NCI-H82 (cell line): ENCODE data around the gene KRT82.
"Not testable (repeated sequence)": the region's sequence is repeated elsewhere in the genome, so short reads cannot be mapped to it uniquely, and the experiment has no call there.

ENCODE experiments used
- DNase-seq: peaks from one replicate; lab custom pipeline; 2025; lab: John Stamatoyannopoulos, UW

Gene KRT82

GRCh38 chr12:52405922-52406385 is at the start of gene KRT82:
KRT82 (minus strand) TSS chr12:52406335; CDS start chr12:52406277, 58 bp downstream.
- no peak for DNase-seq

GRCh38 chr12:52455821-52456220 is 49.7 kb upstream of the KRT82 start:
- DNase-seq: no peak

DNA sequence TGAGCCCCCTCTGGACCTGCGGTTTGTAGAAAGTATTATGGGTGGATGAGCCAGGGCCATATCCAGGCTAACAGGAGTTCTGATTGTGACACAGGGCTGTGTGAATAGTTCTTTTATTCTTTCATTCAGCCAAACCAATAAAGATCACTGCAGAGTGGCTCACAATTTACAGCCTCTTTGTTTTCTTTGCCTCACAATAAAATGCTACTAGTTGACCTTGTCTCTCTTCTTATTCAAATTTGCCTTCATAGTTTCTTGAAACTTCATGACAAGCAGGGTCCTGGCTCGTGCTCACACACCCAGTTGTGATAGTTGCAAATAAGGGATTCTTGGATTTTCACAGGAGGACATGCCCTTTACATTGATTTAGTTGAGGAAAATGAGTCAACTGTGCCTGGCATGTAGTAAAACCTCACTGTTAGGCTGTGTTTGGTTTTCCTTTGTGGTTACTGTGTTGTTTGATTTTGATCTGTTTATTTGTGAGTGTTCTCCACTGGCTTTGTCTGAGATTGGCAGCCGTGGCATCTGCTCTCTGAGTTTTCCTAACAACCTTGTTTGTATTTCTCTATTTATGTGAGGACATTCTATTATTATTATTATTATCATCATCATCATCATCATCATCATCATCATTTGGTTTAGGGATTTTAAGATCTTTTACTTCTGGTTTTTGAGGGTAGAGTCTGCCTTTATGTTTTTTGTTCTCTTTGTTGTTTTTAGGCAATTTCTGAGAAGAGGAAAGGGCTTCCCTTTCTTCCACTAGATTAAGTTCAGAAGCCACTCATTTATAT is 48.5 kb upstream of the KRT82 start:
- DNase-seq: no peak

DNA sequence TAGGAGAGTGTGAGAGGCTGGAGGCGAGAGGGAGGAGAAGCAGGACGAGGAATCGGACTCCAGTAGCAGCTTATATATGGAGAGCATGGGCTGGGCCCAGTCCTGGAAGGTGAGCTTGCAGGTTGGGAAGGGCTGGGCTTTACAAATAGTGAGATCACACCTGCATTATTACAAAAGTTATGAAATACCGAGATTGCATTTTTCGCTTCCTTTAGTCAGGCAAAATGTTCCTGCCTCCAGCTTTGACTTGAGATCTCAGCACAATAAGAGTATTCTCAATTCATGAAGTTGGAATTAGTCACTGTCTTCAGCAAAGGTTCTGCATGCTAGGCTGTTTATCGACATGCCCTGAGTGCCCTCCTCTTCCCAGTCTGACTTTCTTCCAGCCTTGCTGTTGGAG is 46.0 kb upstream of the KRT82 start, which contains the start of gene KRT6B:
Gene KRT6B, minus strand, starts transcription at position 46 of the 400 bp plus-strand sequence. CDS start 68 bp downstream, outside the sequence.
- no peak for DNase-seq

DNA sequence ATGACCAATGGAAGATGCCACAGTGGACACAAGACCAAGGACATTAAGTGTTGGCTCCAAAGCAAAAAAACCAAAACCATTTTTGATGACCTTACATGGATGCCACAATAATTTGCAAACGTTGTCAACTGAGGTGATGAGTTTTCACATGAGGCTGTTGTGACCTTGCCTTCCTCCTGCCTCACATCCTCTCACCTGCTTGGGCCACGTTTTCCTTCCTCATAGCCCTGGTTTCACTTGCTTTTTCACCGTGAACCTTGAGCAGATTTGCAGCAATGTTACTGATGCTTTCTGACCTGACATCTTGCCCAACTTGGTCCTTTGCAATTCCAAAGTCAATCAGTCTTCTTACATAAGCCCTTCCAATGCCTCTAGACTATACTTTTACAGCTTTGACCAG is 42.1 kb upstream of the KRT82 start:
- no peak for DNase-seq

DNA sequence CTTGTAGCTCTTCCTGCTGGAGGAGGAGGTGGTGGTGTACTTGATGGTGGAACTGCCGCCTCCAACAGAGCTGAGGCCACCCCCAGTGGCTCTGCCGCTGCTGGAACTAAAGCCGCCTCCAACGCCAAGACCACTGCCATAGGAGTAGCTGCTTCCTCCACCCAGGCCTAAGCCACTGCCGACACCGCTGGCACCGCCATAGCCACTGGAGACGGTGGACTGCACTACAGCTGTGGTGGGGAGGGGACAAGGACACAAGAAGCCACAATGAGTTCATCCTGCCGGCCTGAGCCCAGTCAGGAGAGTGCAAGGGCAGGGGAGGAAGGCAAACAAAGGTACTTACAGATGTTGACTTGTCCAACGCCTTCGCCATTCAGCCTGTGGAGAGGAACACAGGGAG is 41.1 kb upstream of the KRT82 start:
- DNase-seq: not testable (repeated sequence)

DNA sequence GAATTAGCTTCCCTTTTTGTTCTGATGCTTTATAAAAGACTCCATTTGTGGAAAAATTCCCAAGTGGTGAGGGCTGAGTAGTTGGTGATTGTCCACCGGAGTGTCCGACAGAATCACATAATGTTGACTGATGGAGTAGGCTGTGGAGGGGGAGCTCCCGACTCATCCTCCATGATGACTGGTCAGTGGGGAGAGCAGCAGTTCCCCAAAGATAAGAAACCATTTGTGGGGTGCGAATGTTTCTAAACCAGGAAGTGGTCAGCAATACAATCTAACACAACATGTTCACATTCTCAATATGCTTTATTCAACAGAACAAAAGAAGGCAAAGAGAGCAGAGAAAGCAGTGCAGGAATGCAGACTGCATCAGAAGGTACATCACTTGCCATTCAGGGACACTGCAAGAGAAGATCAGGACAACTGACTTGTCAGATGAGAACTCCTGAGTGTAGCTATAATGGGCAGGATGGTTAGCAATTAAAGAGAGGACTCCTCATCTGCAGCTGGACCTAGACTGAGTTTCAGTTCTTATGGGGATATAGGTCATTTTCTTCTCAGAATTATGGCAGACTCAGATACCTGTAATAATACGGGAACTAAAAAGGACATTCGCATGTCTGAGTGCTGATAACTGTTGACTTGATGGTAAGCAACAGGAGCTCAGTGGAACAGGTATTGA is 40.4 kb upstream of the KRT82 start:
- DNase-seq: no peak

DNA sequence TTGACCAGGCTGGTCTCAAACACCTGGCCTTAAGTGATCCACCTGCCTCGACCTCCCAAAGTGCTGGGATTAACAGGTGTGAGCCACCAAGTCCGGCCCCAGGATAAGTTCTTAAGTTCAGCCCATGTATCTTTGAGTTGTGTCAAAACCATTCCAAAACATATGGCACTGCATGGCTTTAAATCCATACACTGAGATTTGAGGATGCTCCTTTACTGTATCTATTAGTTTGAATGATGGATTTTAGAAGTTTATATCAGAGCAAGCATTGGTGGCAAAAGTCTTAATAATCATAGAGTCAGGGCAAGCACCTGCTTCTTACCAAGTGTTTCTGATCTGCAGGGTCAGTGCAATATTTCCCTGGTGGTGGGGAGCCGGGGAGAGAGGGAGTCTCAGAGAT is 39.7 kb upstream of the KRT82 start:
- DNase-seq: no peak

DNA sequence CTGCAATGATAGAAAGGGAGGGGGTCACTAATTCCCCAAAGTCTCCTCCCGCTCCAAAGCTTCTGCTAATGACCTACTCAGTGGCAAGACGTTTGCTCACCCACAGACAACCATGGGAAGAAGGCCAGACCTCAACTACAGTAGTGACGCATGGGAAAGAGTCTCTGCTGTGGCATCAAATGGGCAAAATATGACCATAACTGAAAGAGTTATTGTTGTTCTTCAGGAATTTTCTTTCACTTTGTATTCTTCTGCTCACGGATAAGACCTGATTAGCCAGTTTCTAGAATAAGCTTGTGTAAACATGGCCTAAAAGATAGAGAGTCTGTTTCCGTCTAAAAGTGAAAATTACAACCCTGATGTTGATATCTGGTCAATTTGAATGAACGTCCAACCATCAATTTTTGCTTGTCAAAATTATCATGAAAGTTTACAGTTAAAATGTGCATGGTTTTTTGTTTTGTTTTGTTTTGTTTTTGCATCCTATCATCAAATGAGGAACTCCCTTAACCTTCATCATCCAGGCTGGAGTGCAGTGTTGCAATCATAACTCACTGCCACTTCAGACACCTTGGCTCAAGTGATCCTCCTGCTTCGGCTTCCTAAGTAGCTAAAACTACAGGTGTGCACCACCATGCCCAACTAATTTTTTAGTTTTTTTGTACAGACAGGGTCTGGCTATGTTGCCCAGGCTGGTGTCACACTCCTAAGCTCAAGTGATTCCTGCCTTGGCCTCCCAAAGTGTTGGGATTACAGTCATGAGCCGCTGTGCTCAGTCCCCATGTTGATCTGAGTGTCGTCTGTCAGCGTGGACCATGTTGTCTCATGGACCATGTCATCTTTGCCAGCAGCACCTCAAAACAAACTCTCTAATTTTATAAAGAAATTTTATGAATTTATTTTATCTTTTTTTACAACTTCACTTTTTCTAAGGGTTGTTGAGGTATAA is 38.8 kb upstream of the KRT82 start:
- DNase-seq: no peak

DNA sequence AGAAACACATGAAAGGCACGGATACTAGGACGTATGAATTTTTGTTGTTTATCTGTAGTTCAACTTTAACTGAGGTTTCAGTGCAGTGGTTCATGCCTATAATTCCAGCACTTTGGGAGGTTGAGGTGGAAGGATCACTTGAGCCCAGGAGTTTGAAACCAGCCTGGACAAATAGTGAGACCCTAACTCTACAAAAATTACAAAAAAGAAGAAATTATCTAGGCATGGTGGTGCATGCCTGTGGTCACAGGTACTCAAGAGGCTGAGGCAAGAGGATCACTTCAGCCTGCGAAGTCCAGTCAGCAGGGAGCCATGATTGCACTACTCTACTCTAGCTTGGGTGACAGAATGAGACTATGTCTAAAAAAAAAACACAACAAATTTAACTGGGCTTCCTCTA is 37.8 kb upstream of the KRT82 start:
- DNase-seq: no peak

DNA sequence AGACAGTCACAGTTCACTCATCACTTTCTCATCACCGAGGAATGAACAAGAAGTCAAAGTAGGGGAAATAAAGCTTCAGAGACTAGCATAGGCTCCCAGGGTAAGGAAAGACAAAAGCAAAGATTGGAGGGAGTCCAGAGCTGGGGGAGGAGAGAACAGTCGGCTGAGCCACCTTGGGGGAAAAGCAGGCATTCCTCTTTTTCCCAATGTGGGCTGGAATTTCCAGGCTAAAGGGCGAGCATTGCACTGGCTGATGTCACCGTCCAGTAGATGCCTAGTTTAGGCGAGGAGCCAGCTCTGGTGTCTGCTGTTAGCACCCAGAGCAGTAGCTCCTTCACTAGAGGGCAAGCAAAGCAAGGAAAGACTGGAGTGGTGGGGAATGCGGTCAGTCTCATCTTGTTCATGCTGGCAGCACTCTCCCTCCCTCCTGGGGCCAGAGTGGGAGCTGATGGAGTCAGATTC is 36.5 kb upstream of the KRT82 start:
- DNase-seq: no peak

- no peak for DNase-seq
Measured at GRCh38 chr12:52441320-52441911, 35.3 kb upstream of the KRT82 start.

DNA sequence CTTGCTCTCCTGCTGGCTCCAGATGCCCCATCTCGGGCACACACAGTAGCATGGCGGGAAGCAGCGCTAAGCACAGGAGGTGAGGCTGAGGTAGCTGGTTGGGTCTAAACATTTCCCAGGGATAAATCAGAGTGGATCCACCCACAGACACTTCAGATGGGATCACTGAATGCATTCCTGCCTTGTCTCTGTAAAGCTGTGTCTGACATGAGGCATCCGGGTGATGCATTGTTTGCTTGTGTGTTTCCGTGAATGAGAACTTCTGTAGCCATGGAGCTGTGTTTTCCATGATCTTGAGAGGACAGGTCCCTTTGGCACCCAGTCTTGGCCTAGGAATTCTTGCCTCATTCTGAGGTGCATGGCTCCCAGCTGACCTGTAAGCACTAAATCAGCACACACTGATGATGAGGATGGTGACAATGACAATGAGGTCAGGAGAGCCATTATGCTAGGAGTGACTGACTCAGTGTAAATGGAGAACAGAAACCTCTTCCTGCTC is 34.7 kb upstream of the KRT82 start:
- no peak for DNase-seq

DNA sequence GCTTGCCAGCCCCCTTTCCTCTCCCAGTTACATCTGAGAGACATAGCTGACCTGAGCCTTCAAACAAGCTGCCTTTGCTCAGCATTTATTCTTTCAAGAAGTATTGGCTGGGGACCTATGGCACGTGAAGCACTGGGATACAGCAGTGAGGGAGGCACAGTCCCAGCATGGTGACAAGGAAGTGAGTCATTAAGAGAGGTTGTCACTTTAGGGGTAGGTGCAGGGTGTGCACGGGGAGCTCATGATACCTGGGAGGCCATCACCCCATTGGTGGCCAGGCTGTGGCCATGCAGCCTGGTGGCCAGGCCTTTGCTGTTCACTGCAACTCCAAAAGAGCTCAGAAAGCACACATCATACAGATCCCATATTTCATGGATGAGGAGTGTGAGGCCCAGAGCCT is 33.7 kb upstream of the KRT82 start:
- no peak for DNase-seq

DNA sequence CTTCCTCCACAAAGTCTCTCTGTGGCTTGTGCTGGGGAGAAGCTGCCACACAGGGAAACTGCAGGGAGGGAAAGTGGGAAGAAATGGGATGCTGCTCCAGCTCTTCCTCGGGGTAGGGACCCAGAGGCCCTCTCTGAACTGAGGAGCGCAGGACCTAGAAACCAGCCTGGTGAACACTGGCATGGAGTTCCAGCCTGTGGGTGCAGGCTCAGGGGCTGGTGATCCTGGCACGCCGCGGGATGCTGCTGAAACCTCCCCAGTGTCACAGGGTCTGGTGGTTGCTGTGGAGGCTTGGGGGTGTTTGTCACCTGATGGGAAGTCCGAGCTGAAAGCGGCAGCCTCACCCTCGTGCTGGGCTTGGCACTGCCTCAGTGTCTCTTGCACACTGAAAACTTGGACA is 33.3 kb upstream of the KRT82 start:
- no peak for DNase-seq

DNA sequence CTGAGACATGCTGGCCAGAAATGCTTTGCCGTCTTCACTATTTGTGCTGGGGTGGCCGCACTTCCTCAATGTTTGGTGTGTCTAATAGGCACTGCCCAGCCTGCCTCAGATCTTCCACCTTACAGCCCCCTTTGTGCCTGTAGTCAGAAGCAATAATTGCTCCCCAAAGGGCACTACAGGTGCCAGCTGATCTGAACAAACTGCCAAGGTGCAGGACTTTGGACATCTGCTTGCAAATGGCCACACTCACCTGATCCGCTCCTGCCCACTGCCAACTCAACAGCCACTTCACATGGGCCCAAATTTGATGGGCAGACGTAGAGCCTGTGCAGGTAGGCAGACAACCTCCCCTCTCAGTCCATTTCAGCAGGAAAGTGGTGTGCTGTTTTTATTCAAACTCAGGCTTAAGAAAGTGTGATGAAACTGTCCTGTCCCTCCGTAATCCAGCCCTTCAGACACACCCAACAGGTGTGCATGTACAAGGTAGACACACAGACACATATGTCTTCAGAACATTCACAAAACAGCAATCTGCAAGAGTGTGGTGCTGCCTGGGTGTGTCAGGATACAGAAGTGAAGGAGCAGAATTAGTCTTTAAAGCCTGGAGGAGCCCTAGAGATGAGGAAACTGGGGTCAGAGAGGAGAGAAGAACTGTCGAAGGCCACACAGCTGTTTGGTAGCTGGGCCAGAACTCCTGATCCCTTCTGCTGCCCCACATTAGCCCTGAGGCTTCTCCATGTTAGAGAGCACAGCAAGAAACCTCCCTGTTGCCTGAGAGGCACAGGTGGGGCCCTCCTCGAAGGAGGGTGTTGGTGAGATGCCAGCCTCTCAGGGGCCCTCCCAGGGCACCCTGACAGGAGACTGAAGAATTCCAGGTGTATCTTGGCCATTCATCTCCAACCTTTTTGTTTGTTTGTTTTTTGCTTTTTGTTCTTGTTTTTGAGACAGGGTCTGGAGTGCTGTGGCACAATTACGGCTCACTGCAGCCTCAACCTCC is 32.5 kb upstream of the KRT82 start:
- DNase-seq: no peak

GRCh38 chr12:52437508-52437907 is 31.4 kb upstream of the KRT82 start:
- DNase-seq: no peak

GRCh38 chr12:52436828-52437474 is 30.8 kb upstream of the KRT82 start:
- no peak for DNase-seq

- DNase-seq: no peak
Measured at GRCh38 chr12:52436000-52436827, 30.1 kb upstream of the KRT82 start.
